GM19397 (cell line): ENCODE data around the gene G6PC1.
"Not testable (repeated sequence)": the region's sequence is repeated elsewhere in the genome, so short reads cannot be mapped to it uniquely, and the experiment has no call there.

Source experiments
- ATAC-seq: cut with Tn5 transposase; IDR thresholded peaks from one replicate; pipeline ENCODE4 v1.9.1; 2021; ENCODE audit warnings: mild to moderate bottlenecking, moderate library complexity; ENCODE audit not compliant: unreplicated experiment

G6PC1 gene

GRCh38 chr17:42900460-42901331, at the start of gene G6PC1:
TSS of gene G6PC1 (plus strand) at chr17:42900799. CDS start at chr17:42900877, 78 bp downstream.
- no peak for ATAC-seq

GRCh38 chr17:42850954-42851353, 49.6 kb upstream of the G6PC1 start, which contains the start of gene AOC3:
TSS of gene AOC3 (plus strand) at chr17:42851199. CDS start at chr17:42851344, 145 bp downstream.
- no peak for ATAC-seq

- not testable (repeated sequence) for ATAC-seq
Observed at GRCh38 chr17:42851371-42852240, 49.0 kb upstream of the G6PC1 start.

GRCh38 chr17:42852351-42852750, 48.2 kb upstream of the G6PC1 start:
- no peak for ATAC-seq

- ATAC-seq, result no peak
Observed at GRCh38 chr17:42853004-42853403, 47.6 kb upstream of the G6PC1 start.

- no peak for ATAC-seq
Observed at GRCh38 chr17:42853597-42853967, 47.0 kb upstream of the G6PC1 start.

GRCh38 chr17:42853968-42854790, 46.4 kb upstream of the G6PC1 start:
- ATAC-seq, result no peak

- no peak for ATAC-seq
Observed at GRCh38 chr17:42855048-42855596, 45.5 kb upstream of the G6PC1 start.

GRCh38 chr17:42856093-42856492, 44.5 kb upstream of the G6PC1 start:
- not testable (repeated sequence) for ATAC-seq

GRCh38 chr17:42856516-42856915, 44.1 kb upstream of the G6PC1 start:
- ATAC-seq, result not testable (repeated sequence)

GRCh38 chr17:42857389-42857788, 43.2 kb upstream of the G6PC1 start:
- no peak for ATAC-seq

GRCh38 chr17:42865638-42866094, 34.9 kb upstream of the G6PC1 start:
- no peak for ATAC-seq

GRCh38 chr17:42866216-42866615, 34.4 kb upstream of the G6PC1 start:
- no peak for ATAC-seq

GRCh38 chr17:42866631-42867575, 33.7 kb upstream of the G6PC1 start:
- ATAC-seq, result no peak

GRCh38 chr17:42867694-42868261, 32.8 kb upstream of the G6PC1 start:
- ATAC-seq, result not testable (repeated sequence)

GRCh38 chr17:42868338-42868737, 32.3 kb upstream of the G6PC1 start:
- no peak for ATAC-seq

- ATAC-seq, result no peak
Observed at GRCh38 chr17:42871647-42872046, 29.0 kb upstream of the G6PC1 start.

- no peak for ATAC-seq
Observed at GRCh38 chr17:42872251-42872965, 28.2 kb upstream of the G6PC1 start.
